SHP77 treated with DMSO at 0.1 percent for 48 hours (cell line): ENCODE data around the gene AFAP1L1.

Source experiments
- DNase-seq: peaks from one replicate; lab custom pipeline; 2025; lab: John Stamatoyannopoulos, UW

The AFAP1L1 gene

GRCh38 chr5:149372932-149373331 is 101.3 kb downstream of the AFAP1L1 start:
- DNase-seq, result no peak

- DNase-seq, result no peak
Observed at GRCh38 chr5:149374303-149374702, 102.6 kb downstream of the AFAP1L1 start.

- no peak for DNase-seq
Observed at GRCh38 chr5:149374801-149375200, 103.1 kb downstream of the AFAP1L1 start.

GRCh38 chr5:149375434-149375833 is 103.8 kb downstream of the AFAP1L1 start:
- no peak for DNase-seq

GRCh38 chr5:149376104-149376503 is 104.4 kb downstream of the AFAP1L1 start:
- DNase-seq, result no peak

- no peak for DNase-seq
Observed at GRCh38 chr5:149376711-149377447, 105.2 kb downstream of the AFAP1L1 start.

GRCh38 chr5:149378241-149378820 is 106.7 kb downstream of the AFAP1L1 start:
- DNase-seq, result no peak

GRCh38 chr5:149379177-149379761 is 107.6 kb downstream of the AFAP1L1 start, which contains the start of gene IL17B:
Gene IL17B (minus strand): TSS chr5:149379292. CDS start chr5:149379225, 67 bp downstream.
- DNase-seq, result no peak

GRCh38 chr5:149379818-149380374 is 108.2 kb downstream of the AFAP1L1 start:
- no peak for DNase-seq

- DNase-seq, result no peak
Observed at GRCh38 chr5:149380466-149381121, 108.9 kb downstream of the AFAP1L1 start.

- no peak for DNase-seq
Observed at GRCh38 chr5:149381261-149381985, 109.8 kb downstream of the AFAP1L1 start.

- peak; percentile 25 for DNase-seq
Observed at GRCh38 chr5:149381986-149382338, 110.3 kb downstream of the AFAP1L1 start.

GRCh38 chr5:149382517-149383220 is 111.0 kb downstream of the AFAP1L1 start:
- no peak for DNase-seq

GRCh38 chr5:149383399-149383798 is 111.7 kb downstream of the AFAP1L1 start:
- no peak for DNase-seq

GRCh38 chr5:149386166-149386565 is 114.5 kb downstream of the AFAP1L1 start:
- DNase-seq, result no peak

GRCh38 chr5:149387081-149387631 is 115.5 kb downstream of the AFAP1L1 start:
- no peak for DNase-seq

- DNase-seq, result no peak
Observed at GRCh38 chr5:149387982-149388381, 116.3 kb downstream of the AFAP1L1 start.

- DNase-seq, result no peak
Observed at GRCh38 chr5:149388498-149389190, 117.0 kb downstream of the AFAP1L1 start.

- no peak for DNase-seq
Observed at GRCh38 chr5:149389552-149390495, 118.2 kb downstream of the AFAP1L1 start.
